ENCODE measurements around the gene CDKN1C. TPM values are rescaled to one million over a fixed set of nuclear protein-coding genes. Genes with fewer than 3 reads are reported as not detected.

CDKN1C gene
- 10.5 TPM for polyA plus RNA-seq (2013)

- H3K36me3 ChIP-seq (ENCODE audit: control insufficient read depth in 4 of 4, insufficient read depth in 4 of 4, low read length in 3 of 4) = peaks cover 0 to 2% (median 0%) of the 10 kb centered on the region in 4 experiments
- H3K4me1 ChIP-seq (ENCODE audit: control extremely low read depth in 1 of 4, control insufficient read depth in 4 of 4, insufficient read depth in 4 of 4, low read length in 3 of 4) = peaks cover 0 to 45% (median 34%) of the 10 kb centered on the region in 4 experiments
- WGBS (ENCODE audit: insufficient coverage) = 0% methylated on average over 31 of the region's 61 CpGs
- ChIA-PET CTCF (interaction anchor here (0.6 to 14.6 kb wide), 9 partner anchors 13 to 460 kb away, joined by 3 to 462 read pairs (median 3); no protein-coding TSS in a partner anchor), POLR2A (interaction anchor here (1.0 to 5.8 kb wide), 6 partner anchors 43 to 352 kb away, joined by 3 to 30 read pairs (median 4); partner anchors contain the start of genes KCNQ1OT1 and PHLDA2)
- peak within 1 kb of the TSS; percentile 56 to 79 (median 70) for H3K4me3 ChIP-seq (ENCODE audit: control insufficient read depth in 1 of 7, extremely low read depth in 1 of 7, insufficient read depth in 4 of 7, low read depth in 2 of 7, low read length in 6 of 7)
- H3K9me3 ChIP-seq (ENCODE audit: control extremely low read depth in 1 of 5, control insufficient read depth in 4 of 5, insufficient read depth in 2 of 5, low read depth in 1 of 5, low read length in 4 of 5) = no peaks in the 10 kb centered on the region
- DNase-seq = peak; percentile 79 to 93 (median 91)
- no peaks in the 10 kb centered on the region for H3K27me3 ChIP-seq (replicated peaks in 2 of 5; ENCODE audit: control insufficient read depth in 4 of 5, insufficient read depth in 5 of 5, low read length in 4 of 5)
- no peak within 1 kb of the TSS for H3K27ac ChIP-seq (ENCODE audit: insufficient read depth in 1 of 2, low read depth in 1 of 2, low read length in 2 of 2, poor library complexity in 1 of 2, severe bottlenecking in 2 of 2)
Observed at GRCh38 chr11:2885678-2886081, at the start of gene CDKN1C. CDKN1C (minus strand) TSS chr11:2885775; CDS start chr11:2885456, 319 bp downstream.

DNA sequence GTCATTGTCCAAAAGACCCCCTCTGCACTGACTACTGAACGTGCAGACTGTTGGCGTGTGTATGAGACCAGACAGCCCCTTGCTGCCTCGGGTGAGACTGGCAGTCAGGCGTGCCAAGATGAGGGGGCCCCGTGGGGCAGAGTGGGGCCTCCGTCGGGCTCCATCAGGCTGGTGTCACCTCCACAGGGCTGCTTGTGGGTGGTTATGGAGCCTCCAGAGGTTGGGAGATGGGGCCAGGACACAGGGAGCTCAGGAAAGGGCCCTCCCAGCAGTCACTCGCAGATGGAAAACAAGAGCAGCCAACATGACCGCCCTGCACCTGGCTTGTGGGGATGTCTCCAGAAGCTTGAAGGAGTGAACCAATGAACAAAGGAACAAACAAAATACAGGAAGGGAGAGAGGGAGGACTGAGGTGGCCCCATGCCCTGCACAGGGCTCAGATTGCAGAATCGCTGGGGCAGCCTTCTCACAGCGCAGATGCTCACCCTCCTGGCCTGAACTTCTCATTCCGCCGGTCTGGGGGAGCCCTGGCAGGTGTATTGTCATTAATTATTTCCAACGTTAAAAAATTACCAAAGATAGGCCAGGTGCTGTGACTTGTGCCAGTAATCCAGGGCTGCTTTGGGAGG is 49.1 kb upstream of the CDKN1C start:
- CTCF ChIA-PET = interaction anchor here (0.9 to 8.5 kb wide), 4 partner anchors 8 to 43 kb away, joined by 3 to 103 read pairs (median 10); no protein-coding TSS in a partner anchor
- no peaks in the 10 kb centered on the region for H3K36me3 ChIP-seq (ENCODE audit: control insufficient read depth in 4 of 4, insufficient read depth in 4 of 4, low read length in 3 of 4)
- POLR2A ChIA-PET = interaction anchor here (1.0 kb wide), 1 partner anchor 11 kb away, joined by 5 read pairs; no protein-coding TSS in a partner anchor
- WGBS (ENCODE audit: insufficient coverage) = 93% methylated on average over 12 of the region's 14 CpGs
- H3K27ac ChIP-seq (ENCODE audit: insufficient read depth in 1 of 2, low read depth in 1 of 2, low read length in 2 of 2, poor library complexity in 1 of 2, severe bottlenecking in 2 of 2) = no peak overlapping the region
- H3K4me3 ChIP-seq (ENCODE audit: control insufficient read depth in 1 of 7, extremely low read depth in 1 of 7, insufficient read depth in 4 of 7, low read depth in 2 of 7, low read length in 6 of 7) = no peak overlapping the region
- peaks cover 0 to 14% (median 7%) of the 10 kb centered on the region in 5 experiments for H3K9me3 ChIP-seq (ENCODE audit: control extremely low read depth in 1 of 5, control insufficient read depth in 4 of 5, insufficient read depth in 2 of 5, low read depth in 1 of 5, low read length in 4 of 5)
- peaks cover 0 to 15% (median 5%) of the 10 kb centered on the region in 5 experiments for H3K27me3 ChIP-seq (replicated peaks in 2 of 5; ENCODE audit: control insufficient read depth in 4 of 5, insufficient read depth in 5 of 5, low read length in 4 of 5)
- DNase-seq = no peak
- peaks cover 0 to 36% (median 28%) of the 10 kb centered on the region in 4 experiments for H3K4me1 ChIP-seq (ENCODE audit: control extremely low read depth in 1 of 4, control insufficient read depth in 4 of 4, insufficient read depth in 4 of 4, low read length in 3 of 4)

DNA sequence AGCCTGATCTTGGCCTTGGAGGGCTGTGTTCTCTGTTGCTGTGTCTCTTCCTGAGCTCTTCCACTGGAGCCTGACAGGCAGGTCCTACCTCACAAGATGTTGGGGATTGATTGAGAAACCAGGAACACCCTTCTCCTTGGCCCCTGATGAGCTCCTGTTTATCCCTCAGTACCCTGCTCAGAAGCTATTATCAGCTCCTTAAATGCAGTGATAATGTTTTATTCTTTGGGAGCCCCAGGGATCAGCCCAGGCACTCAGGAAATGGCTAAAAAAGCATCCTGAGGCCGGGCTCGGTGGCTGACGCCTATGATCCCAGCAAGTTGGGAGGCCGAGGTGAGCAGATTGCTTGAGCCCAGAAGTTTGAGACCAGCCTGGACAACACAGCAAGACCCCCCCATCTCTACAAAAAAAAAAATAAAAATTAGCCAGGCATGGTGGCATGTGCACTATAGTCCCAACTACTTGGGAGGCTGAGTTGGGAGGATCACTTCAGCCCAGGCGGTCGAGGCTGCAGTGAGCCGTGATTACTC is 48.5 kb upstream of the CDKN1C start:
- H3K9me3 ChIP-seq (ENCODE audit: control extremely low read depth in 1 of 5, control insufficient read depth in 4 of 5, insufficient read depth in 2 of 5, low read depth in 1 of 5, low read length in 4 of 5) = peaks cover 0 to 13% (median 7%) of the 10 kb centered on the region in 5 experiments
- POLR2A ChIA-PET = interaction anchor here (1.0 kb wide), 1 partner anchor 12 kb away, joined by 5 read pairs; no protein-coding TSS in a partner anchor
- no peak for DNase-seq
- peaks cover 0 to 19% (median 5%) of the 10 kb centered on the region in 5 experiments for H3K27me3 ChIP-seq (replicated peaks in 2 of 5; ENCODE audit: control insufficient read depth in 4 of 5, insufficient read depth in 5 of 5, low read length in 4 of 5)
- H3K27ac ChIP-seq (ENCODE audit: insufficient read depth in 1 of 2, low read depth in 1 of 2, low read length in 2 of 2, poor library complexity in 1 of 2, severe bottlenecking in 2 of 2) = no peak overlapping the region
- no peak overlapping the region for H3K4me3 ChIP-seq (ENCODE audit: control insufficient read depth in 1 of 7, extremely low read depth in 1 of 7, insufficient read depth in 4 of 7, low read depth in 2 of 7, low read length in 6 of 7)
- peaks cover 0 to 39% (median 32%) of the 10 kb centered on the region in 4 experiments for H3K4me1 ChIP-seq (ENCODE audit: control extremely low read depth in 1 of 4, control insufficient read depth in 4 of 4, insufficient read depth in 4 of 4, low read length in 3 of 4)
- CTCF ChIA-PET = interaction anchor here (0.8 to 8.5 kb wide), 6 partner anchors 9 to 400 kb away, joined by 4 to 103 read pairs (median 11); no protein-coding TSS in a partner anchor
- H3K36me3 ChIP-seq (ENCODE audit: control insufficient read depth in 4 of 4, insufficient read depth in 4 of 4, low read length in 3 of 4) = no peaks in the 10 kb centered on the region
- 100% methylated on average over 3 of the region's 7 CpGs for WGBS (ENCODE audit: insufficient coverage)

- peaks cover 0 to 7% (median 5%) of the 10 kb centered on the region in 5 experiments for H3K9me3 ChIP-seq (ENCODE audit: control extremely low read depth in 1 of 5, control insufficient read depth in 4 of 5, insufficient read depth in 2 of 5, low read depth in 1 of 5, low read length in 4 of 5)
- WGBS (ENCODE audit: insufficient coverage) = 21% methylated on average over 12 of the region's 12 CpGs
- H3K27me3 ChIP-seq (replicated peaks in 2 of 5; ENCODE audit: control insufficient read depth in 4 of 5, insufficient read depth in 5 of 5, low read length in 4 of 5) = peaks cover 0 to 25% (median 6%) of the 10 kb centered on the region in 5 experiments
- peak overlapping the region in 1 of 2 experiments; percentile 40 for H3K27ac ChIP-seq (ENCODE audit: insufficient read depth in 1 of 2, low read depth in 1 of 2, low read length in 2 of 2, poor library complexity in 1 of 2, severe bottlenecking in 2 of 2)
- peaks cover 0 to 45% (median 38%) of the 10 kb centered on the region in 4 experiments for H3K4me1 ChIP-seq (ENCODE audit: control extremely low read depth in 1 of 4, control insufficient read depth in 4 of 4, insufficient read depth in 4 of 4, low read length in 3 of 4)
- DNase-seq = peak; percentile 93 to 99 (median 98)
- peak overlapping the region in 2 of 7 experiments; percentile 26 to 45 for H3K4me3 ChIP-seq (ENCODE audit: control insufficient read depth in 1 of 7, extremely low read depth in 1 of 7, insufficient read depth in 4 of 7, low read depth in 2 of 7, low read length in 6 of 7)
- CTCF ChIA-PET = interaction anchor here (0.6 to 8.5 kb wide), 8 partner anchors 9 to 1336 kb away, joined by 3 to 103 read pairs (median 7); no protein-coding TSS in a partner anchor
- POLR2A ChIA-PET = interaction anchor here (0.6 to 1.0 kb wide), 2 partner anchors 12 to 30 kb away, joined by 3 to 5 read pairs; no protein-coding TSS in a partner anchor
- no peaks in the 10 kb centered on the region for H3K36me3 ChIP-seq (ENCODE audit: control insufficient read depth in 4 of 4, insufficient read depth in 4 of 4, low read length in 3 of 4)
Observed at GRCh38 chr11:2933375-2934020, 47.9 kb upstream of the CDKN1C start.

GRCh38 chr11:2932850-2933251 is 47.3 kb upstream of the CDKN1C start:
- Histone ChIP-seq H3K4me1 (ENCODE audit: control extremely low read depth in 1 of 4, control insufficient read depth in 4 of 4, insufficient read depth in 4 of 4, low read length in 3 of 4) (peaks cover 0 to 52% (median 45%) of the 10 kb centered on the region in 4 experiments), H3K4me3 (ENCODE audit: control insufficient read depth in 1 of 7, extremely low read depth in 1 of 7, insufficient read depth in 4 of 7, low read depth in 2 of 7, low read length in 6 of 7) (peak overlapping the region in 2 of 7 experiments; percentile 26 to 45), H3K27me3 (replicated peaks in 2 of 5; ENCODE audit: control insufficient read depth in 4 of 5, insufficient read depth in 5 of 5, low read length in 4 of 5) (peaks cover 0 to 31% (median 6%) of the 10 kb centered on the region in 5 experiments), H3K27ac (ENCODE audit: insufficient read depth in 1 of 2, low read depth in 1 of 2, low read length in 2 of 2, poor library complexity in 1 of 2, severe bottlenecking in 2 of 2) (peak overlapping the region in 1 of 2 experiments; percentile 40), H3K36me3 (ENCODE audit: control insufficient read depth in 4 of 4, insufficient read depth in 4 of 4, low read length in 3 of 4) (no peaks in the 10 kb centered on the region), H3K9me3 (ENCODE audit: control extremely low read depth in 1 of 5, control insufficient read depth in 4 of 5, insufficient read depth in 2 of 5, low read depth in 1 of 5, low read length in 4 of 5) (peaks cover 0 to 6% (median 5%) of the 10 kb centered on the region in 5 experiments)
- DNase-seq = peak; percentile 66 to 96 (median 95)
- ChIA-PET POLR2A (interaction anchor here (0.6 kb wide), 1 partner anchor 30 kb away, joined by 3 read pairs; no protein-coding TSS in a partner anchor), CTCF (interaction anchor here (0.8 to 8.5 kb wide), 7 partner anchors 10 to 399 kb away, joined by 3 to 103 read pairs (median 8); no protein-coding TSS in a partner anchor)
- 57% methylated on average over 11 of the region's 15 CpGs for WGBS (ENCODE audit: insufficient coverage)

GRCh38 chr11:2931771-2932738 is 46.5 kb upstream of the CDKN1C start:
- peaks cover 0 to 59% (median 52%) of the 10 kb centered on the region in 4 experiments for H3K4me1 ChIP-seq (ENCODE audit: control extremely low read depth in 1 of 4, control insufficient read depth in 4 of 4, insufficient read depth in 4 of 4, low read length in 3 of 4)
- POLR2A ChIA-PET = no interaction called here
- H3K9me3 ChIP-seq (ENCODE audit: control extremely low read depth in 1 of 5, control insufficient read depth in 4 of 5, insufficient read depth in 2 of 5, low read depth in 1 of 5, low read length in 4 of 5) = no peaks in the 10 kb centered on the region
- CTCF ChIA-PET = interaction anchor here (0.6 to 8.5 kb wide), 3 partner anchors 40 to 398 kb away, joined by 3 to 103 read pairs (median 42); no protein-coding TSS in a partner anchor
- peaks cover 0 to 39% (median 12%) of the 10 kb centered on the region in 5 experiments for H3K27me3 ChIP-seq (replicated peaks in 2 of 5; ENCODE audit: control insufficient read depth in 4 of 5, insufficient read depth in 5 of 5, low read length in 4 of 5)
- 97% methylated on average over 11 of the region's 13 CpGs for WGBS (ENCODE audit: insufficient coverage)
- DNase-seq = no peak
- H3K36me3 ChIP-seq (ENCODE audit: control insufficient read depth in 4 of 4, insufficient read depth in 4 of 4, low read length in 3 of 4) = no peaks in the 10 kb centered on the region
- H3K27ac ChIP-seq (ENCODE audit: insufficient read depth in 1 of 2, low read depth in 1 of 2, low read length in 2 of 2, poor library complexity in 1 of 2, severe bottlenecking in 2 of 2) = no peak overlapping the region
- no peak overlapping the region for H3K4me3 ChIP-seq (ENCODE audit: control insufficient read depth in 1 of 7, extremely low read depth in 1 of 7, insufficient read depth in 4 of 7, low read depth in 2 of 7, low read length in 6 of 7)

Measured in common myeloid progenitor, CD34-positive (primary cell).